ENCODE data around the gene MARCHF10.

The MARCHF10 gene

GRCh38 chr17:62674363-62674739, 133.8 kb downstream of the MARCHF10 start:
- no peak for DNase-seq

GRCh38 chr17:62673614-62674362, 134.3 kb downstream of the MARCHF10 start:
- no peak for DNase-seq

GRCh38 chr17:62672957-62673356, 135.2 kb downstream of the MARCHF10 start:
- no peak for DNase-seq

DNA sequence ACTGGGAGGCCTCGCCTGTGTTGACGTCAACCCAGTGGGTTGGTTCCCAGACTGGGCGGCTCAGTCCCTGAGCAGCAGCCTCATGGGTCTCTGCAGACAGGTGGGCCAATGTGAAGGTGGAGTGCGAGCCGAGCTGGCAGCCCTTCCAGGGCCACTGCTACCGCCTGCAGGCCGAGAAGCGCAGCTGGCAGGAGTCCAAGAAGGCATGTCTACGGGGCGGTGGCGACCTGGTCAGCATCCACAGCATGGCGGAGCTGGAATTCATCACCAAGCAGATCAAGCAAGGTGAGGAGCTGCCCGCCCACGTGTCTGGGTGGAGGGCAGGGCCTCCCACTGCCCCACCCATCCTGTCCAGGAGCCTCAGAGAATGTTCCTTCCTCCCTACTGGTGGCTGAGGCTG, 136.6 kb downstream of the MARCHF10 start:
- DNase-seq = no peak

- DNase-seq = no peak
Observed at GRCh38 chr17:62670202-62670821, 137.8 kb downstream of the MARCHF10 start.

GRCh38 chr17:62668091-62668804, 139.9 kb downstream of the MARCHF10 start:
- DNase-seq = no peak

DNA sequence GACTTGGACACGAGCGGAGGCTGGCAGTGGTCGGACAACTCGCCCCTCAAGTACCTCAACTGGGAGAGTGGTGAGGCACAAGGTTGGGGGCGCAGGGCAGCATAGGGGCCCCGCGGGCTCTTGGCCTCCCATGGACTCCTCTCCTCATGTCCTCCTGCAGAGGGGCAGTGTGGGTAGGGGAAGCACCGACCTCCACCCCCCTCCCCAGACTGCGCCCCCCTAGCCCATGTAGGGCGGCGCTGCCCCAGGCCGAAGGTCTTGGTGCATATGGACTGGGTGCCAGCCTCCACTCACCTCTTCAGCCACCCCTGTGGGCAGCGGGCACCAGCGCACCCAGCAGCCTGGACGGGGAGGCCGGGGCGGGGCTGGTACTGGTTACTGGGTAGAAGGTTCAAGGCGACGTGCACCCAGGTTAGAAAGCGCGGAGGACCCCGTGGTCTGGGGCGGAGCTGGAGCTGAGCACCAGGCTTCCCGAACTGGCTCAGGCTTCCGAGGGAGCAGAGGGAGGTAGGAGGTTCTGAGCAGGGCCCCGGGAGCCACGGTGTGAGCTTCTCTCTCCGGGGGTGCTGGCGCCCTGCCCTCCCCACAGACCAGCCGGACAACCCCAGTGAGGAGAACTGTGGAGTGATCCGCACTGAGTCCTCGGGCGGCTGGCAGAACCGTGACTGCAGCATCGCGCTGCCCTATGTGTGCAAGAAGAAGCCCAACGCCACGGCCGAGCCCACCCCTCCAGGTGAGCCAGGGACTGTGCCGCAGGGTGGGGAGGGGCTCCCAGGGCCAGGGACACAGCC, 141.1 kb downstream of the MARCHF10 start:
- no peak for DNase-seq

- DNase-seq = no peak
Observed at GRCh38 chr17:62666061-62666800, 141.9 kb downstream of the MARCHF10 start.

GRCh38 chr17:62665599-62665998, 142.5 kb downstream of the MARCHF10 start:
- DNase-seq = no peak

DNA sequence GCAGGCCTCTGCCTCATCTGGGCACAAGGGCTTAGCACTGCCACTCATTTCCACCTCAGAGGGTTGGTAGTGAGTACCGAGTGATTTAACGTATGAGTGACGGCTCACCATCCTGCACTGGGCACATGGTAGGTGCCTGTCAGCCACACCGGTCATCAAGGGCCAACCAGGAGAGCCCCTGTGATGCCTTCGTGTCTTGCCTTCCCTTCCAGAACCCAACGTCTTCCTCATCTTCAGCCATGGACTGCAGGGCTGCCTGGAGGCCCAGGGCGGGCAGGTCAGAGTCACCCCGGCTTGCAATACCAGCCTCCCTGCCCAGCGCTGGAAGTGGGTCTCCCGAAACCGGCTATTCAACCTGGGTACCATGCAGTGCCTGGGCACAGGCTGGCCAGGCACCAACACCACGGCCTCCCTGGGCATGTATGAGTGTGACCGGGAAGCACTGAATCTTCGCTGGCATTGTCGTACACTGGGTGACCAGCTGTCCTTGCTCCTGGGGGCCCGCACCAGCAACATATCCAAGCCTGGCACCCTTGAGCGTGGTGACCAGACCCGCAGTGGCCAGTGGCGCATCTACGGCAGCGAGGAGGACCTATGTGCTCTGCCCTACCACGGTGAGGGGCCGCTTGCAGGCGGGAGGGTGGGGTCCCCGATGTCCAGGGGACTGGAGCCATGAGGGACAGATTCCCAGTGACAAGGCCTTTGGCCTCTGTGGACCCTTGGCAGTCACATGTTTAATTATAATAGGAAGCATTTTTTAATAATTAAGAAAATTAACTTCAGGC, 143.6 kb downstream of the MARCHF10 start:
- no peak for DNase-seq

DNA sequence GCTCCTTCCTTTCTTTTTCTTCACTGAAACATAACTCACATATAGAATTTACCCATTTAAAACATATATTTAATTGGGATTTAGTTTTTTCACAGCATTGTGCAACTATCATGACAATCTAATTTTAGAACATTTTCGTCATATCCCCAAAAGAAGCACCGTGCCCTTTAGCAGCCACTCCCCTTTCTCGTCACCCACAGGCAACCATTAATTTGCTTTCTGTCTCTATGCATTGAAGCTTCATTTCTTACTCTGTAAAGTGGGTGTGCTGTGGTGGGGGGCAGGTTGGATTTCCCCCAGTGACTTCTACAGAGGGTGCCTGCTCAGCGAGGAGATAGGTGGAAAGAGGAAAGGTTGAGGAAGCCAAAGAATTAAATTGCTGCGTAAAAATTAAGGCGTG, 144.8 kb downstream of the MARCHF10 start:
- DNase-seq = no peak

DNA sequence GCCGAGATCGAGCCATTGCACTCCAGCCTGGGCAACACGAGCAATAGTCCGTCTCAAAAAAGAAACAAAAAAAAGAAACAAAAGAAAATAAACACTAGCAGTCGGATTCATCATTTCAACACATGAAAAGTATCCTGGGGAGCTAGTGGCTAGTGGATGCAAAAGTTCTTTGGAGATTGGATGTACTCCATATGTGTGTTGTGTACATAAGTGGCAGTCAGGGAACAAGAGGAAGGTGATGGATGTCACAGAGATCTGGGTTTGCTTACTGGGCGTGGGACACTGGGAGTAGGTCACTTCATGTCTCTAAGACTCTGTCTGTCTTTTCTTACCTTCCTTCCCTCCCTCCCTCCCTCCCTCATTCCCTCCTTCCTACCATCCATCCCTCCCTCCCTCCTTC, 145.3 kb downstream of the MARCHF10 start:
- DNase-seq = no peak

- DNase-seq = no peak
Observed at GRCh38 chr17:62661337-62661736, 146.8 kb downstream of the MARCHF10 start.

GRCh38 chr17:62660629-62661118, 147.4 kb downstream of the MARCHF10 start:
- DNase-seq = no peak

- no peak for DNase-seq
Observed at GRCh38 chr17:62658136-62658920, 149.8 kb downstream of the MARCHF10 start.

GRCh38 chr17:62657690-62658089, 150.4 kb downstream of the MARCHF10 start:
- no peak for DNase-seq

DNA sequence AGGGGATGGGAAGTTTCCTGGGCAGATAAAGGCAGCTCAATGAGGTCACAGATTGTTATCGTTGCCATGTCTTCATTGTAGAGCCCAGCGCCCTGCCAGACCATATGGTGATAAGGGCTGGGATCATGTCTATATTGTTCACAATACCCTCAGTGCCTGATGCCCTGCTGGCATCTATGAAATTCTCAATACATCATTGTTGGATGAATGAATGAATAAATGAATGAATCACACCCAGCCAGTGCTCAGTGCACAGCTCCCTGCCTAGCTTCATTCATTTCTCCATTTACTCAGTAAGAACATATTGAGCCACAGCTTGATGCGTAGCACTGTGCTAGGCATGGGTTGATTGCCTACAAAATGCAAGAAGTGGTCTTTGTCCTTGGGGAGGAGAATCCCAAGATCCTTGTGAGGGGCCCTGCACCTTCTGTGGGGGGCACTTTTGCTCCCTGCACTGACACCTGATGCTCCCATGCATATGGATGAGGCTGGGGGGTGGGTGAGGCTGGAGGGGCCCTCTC, 150.9 kb downstream of the MARCHF10 start:
- DNase-seq = no peak

GRCh38 chr17:62656446-62656845, 151.7 kb downstream of the MARCHF10 start:
- no peak for DNase-seq

- DNase-seq = no peak
Observed at GRCh38 chr17:62655656-62656055, 152.5 kb downstream of the MARCHF10 start.

Measured in activated CD4-positive, alpha-beta T cell treated with anti-CD3 and anti-CD28 coated beads, Interleukin-2, amount 50 U/mL, for 1 hour (primary cell).